IMR-90 (cell line): ENCODE measurements around the gene ZNF385C. TPM values are rescaled to one million over a fixed set of nuclear protein-coding genes. Genes with fewer than 3 reads are reported as not detected.
A peak's percentile ranks its signal among the peaks of the same experiment; 100 is the strongest.

ENCODE experiments used
- ATAC-seq: fragments of 200-7000 bp; cut with Tn5 transposase; 2 replicates; pipeline ENCODE4 v1.9.1; 2020; ENCODE audit warnings: low read depth, mild to moderate bottlenecking, moderate library complexity
- BruUV-seq: library from RNA; stranded (reverse); fragments of 400-500 nt; replicated peaks from 2 replicates; lab custom pipeline; 2021; lab: Mats Ljungman, UMichigan
- CTCF ChIA-PET: fragments of 300-600 bp; formaldehyde crosslinking; extraction: SDS; loops from one replicate; lab custom pipeline; 2021; ENCODE audit warnings: antibody characterized with exemption; lab: Yijun Ruan, JAX
- POLR2A ChIA-PET: fragments of 300-600 bp; sonication (Branson Sonifier 250); formaldehyde crosslinking; loops from one replicate; lab custom pipeline; 2022; ENCODE audit warnings: antibody characterized with exemption; ENCODE audit not compliant: unreplicated experiment; lab: Charles Lee
- DNase-seq: peaks from one replicate; pipeline ENCODE4 v3.0.0; 2013
- H2AFZ ChIP-seq: replicated peaks from 2 replicates; pipeline ENCODE3; 2013; ENCODE audit warnings: low read length, mild to moderate bottlenecking; ENCODE audit not compliant: poor library complexity
- H2AK5ac ChIP-seq: 2 replicates; pipeline ENCODE4 v1.6.1; 2013; ENCODE audit warnings: low read depth, low read length, inconsistent platforms
- H2AK9ac ChIP-seq: replicated peaks from 2 replicates; pipeline ENCODE3; 2013; ENCODE audit warnings: mild to moderate bottlenecking, low read depth, low read length, moderate library complexity; ENCODE audit not compliant: poor library complexity
- H2BK120ac ChIP-seq: 2 replicates; pipeline ENCODE4 v1.6.1; 2013; ENCODE audit warnings: low read depth, low read length, inconsistent platforms
- H2BK15ac ChIP-seq: 3 replicates; pipeline ENCODE4 v1.6.1; 2013; ENCODE audit warnings: low read depth, low read length, inconsistent platforms
- H2BK20ac ChIP-seq: 2 replicates; pipeline ENCODE4 v1.6.1; 2013; ENCODE audit warnings: low read depth, mild to moderate bottlenecking, inconsistent platforms, low read length, moderate library complexity
- H2BK5ac ChIP-seq: 2 replicates; pipeline ENCODE4 v1.6.1; 2013; ENCODE audit warnings: mild to moderate bottlenecking, low read depth, low read length, inconsistent platforms; ENCODE audit not compliant: poor library complexity, severe bottlenecking
- H3K14ac ChIP-seq: replicated peaks from 2 replicates; pipeline ENCODE4 v1.6.1; 2013; ENCODE audit warnings: low read depth, low read length, inconsistent platforms
- H3K18ac ChIP-seq: 2 replicates; pipeline ENCODE4 v1.6.1; 2013; ENCODE audit warnings: low read depth, low read length, control low read depth
- H3K23ac ChIP-seq: 2 replicates; pipeline ENCODE4 v1.6.1; 2013; ENCODE audit warnings: low read depth, low read length, inconsistent platforms
- H3K27ac ChIP-seq: 2 replicates; pipeline ENCODE4 v1.5.1; 2013; ENCODE audit warnings: mild to moderate bottlenecking, control low read depth, low read length; ENCODE audit not compliant: insufficient read depth
- H3K27me3 ChIP-seq: 2 replicates; pipeline ENCODE4 v1.6.1; 2013; ENCODE audit warnings: low read length; ENCODE audit not compliant: control insufficient read depth, insufficient read depth
- H3K36me3 ChIP-seq: 2 replicates; pipeline ENCODE4 v1.6.1; 2013; ENCODE audit warnings: low read length, mixed read lengths; ENCODE audit not compliant: control insufficient read depth, insufficient read depth
- H3K4ac ChIP-seq: 2 replicates; pipeline ENCODE4 v1.6.1; 2013; ENCODE audit warnings: low read depth, low read length, inconsistent platforms
- H3K4me1 ChIP-seq: 2 replicates; pipeline ENCODE4 v1.6.1; 2013; ENCODE audit warnings: low read length, mixed read lengths; ENCODE audit not compliant: control insufficient read depth, insufficient read depth
- H3K4me2 ChIP-seq: 2 replicates; pipeline ENCODE4 v1.6.1; 2013; ENCODE audit warnings: low read depth, mild to moderate bottlenecking, control low read depth, low read length, moderate library complexity
- H3K4me3 ChIP-seq: 2 replicates; pipeline ENCODE4 v1.5.1; 2013; ENCODE audit warnings: low read depth, mild to moderate bottlenecking, control low read depth, low read length, moderate library complexity; ENCODE audit not compliant: insufficient read depth
- H3K56ac ChIP-seq: 2 replicates; pipeline ENCODE4 v1.6.1; 2013; ENCODE audit warnings: low read length, inconsistent platforms; ENCODE audit not compliant: insufficient read depth; ENCODE audit errors: extremely low read depth
- H3K79me1 ChIP-seq, 2 experiments: 2 replicates each; pipeline ENCODE4 v1.6.1; 2013; ENCODE audit warnings: low read length in 2 of 2, inconsistent platforms in 1 of 2, low read depth in 1 of 2
- H3K9ac ChIP-seq: 2 replicates; pipeline ENCODE4 v1.6.1; 2013; ENCODE audit warnings: low read depth, low read length, control low read depth
- H3K9me1 ChIP-seq: 2 replicates; pipeline ENCODE4 v1.6.1; 2013; ENCODE audit warnings: low read length, inconsistent platforms; ENCODE audit not compliant: insufficient read depth
- H3K9me3 ChIP-seq: 2 replicates; pipeline ENCODE4 v1.6.1; 2013; ENCODE audit warnings: low read length; ENCODE audit not compliant: control insufficient read depth, insufficient read depth
- H4K20me1 ChIP-seq: 2 replicates; pipeline ENCODE4 v1.6.1; 2013; ENCODE audit warnings: low read length, inconsistent platforms; ENCODE audit not compliant: insufficient read depth
- H4K5ac ChIP-seq: 2 replicates; pipeline ENCODE4 v1.6.1; 2013; ENCODE audit warnings: mild to moderate bottlenecking, low read depth, low read length, control low read depth
- H4K8ac ChIP-seq, 2 experiments: 2 replicates each; pipeline ENCODE4 v1.6.1; 2013; ENCODE audit warnings: low read depth in 2 of 2, low read length in 2 of 2, control low read depth in 1 of 2, inconsistent platforms in 1 of 2
- H4K91ac ChIP-seq: 2 replicates; pipeline ENCODE4 v1.6.1; 2013; ENCODE audit warnings: low read depth, low read length, inconsistent platforms; ENCODE audit not compliant: insufficient read depth
- SMC3 ChIP-seq: fragments of 150-350 bp; IDR thresholded peaks from 2 replicates; pipeline ENCODE4 v1.6.1; 2016; ENCODE audit warnings: low read depth, mild to moderate bottlenecking, antibody characterized with exemption, low read length, moderate library complexity
- WGBS, 2 experiments: methylation state at CpG; one replicate each; pipeline versions ENCODE4 v1.1.5 to v1.1.7; 2013; ENCODE audit warnings: missing lambda C conversion rate in 2 of 2; ENCODE audit not compliant: insufficient read length in 1 of 2; ENCODE audit errors: extremely low coverage in 2 of 2; 5-methylcytosine and 5-hydroxymethylcytosine counted together
- dilution Hi-C: fragments of 300-500 bp; cut with HindIII; formaldehyde crosslinking; loops from one replicate; pipeline ENCODE4 v1.14.3; 2018; ENCODE audit warnings: low sequenced_read_pairs; ENCODE audit not compliant: unreplicated experiment
- in situ Hi-C: fragments of 300-500 bp; cut with MboI; formaldehyde crosslinking; loops from 3 replicates; pipeline ENCODE4 v1.14.3; 2019; ENCODE audit warnings: low sequenced_read_pairs, inconsistent platforms, mixed read lengths
- intact Hi-C: fragments of 100-400 bp; cut with micrococcal nuclease; formaldehyde crosslinking; loops from 2 replicates; pipeline ENCODE4 v1.10.0; 2022
- polyA plus RNA-seq, 3 experiments: library from polyadenylated mRNA; depleted of rRNA; stranded (reverse); fragments of >200 nt; gene quantifications; 2 replicates each; pipeline ENCODE4 v1.2.3, GENCODE V29; 2012; ENCODE audit warnings: low replicate concordance in 1 of 3
- total RNA-seq: library from RNA; depleted of rRNA; stranded (reverse); fragments of >200 nt; gene quantifications from 2 replicates; pipeline ENCODE4 v1.2.3, GENCODE V29; 2012

The ZNF385C gene
- total and polyA plus RNA-seq, 2 of the 4 experiments (the other 2 are of a cell fraction): not detected

GRCh38 chr17:42141382-42141781 is 43.1 kb upstream of the ZNF385C start:
- Histone ChIP-seq H3K36me3 (peaks cover 15% of the 10 kb centered on the region), H3K18ac (no peak overlapping the region; the same call in 1 of the 2 replicates), H2AFZ (no peak overlapping the region), H3K4ac (peak overlapping the region; percentile 70), H3K9ac (no peak overlapping the region), H3K56ac (no peak overlapping the region), H4K20me1 (peaks cover 67% of the 10 kb centered on the region), H2AK5ac (peak overlapping the region; percentile 86), H3K9me1 (peaks cover 42% of the 10 kb centered on the region), H2BK15ac (no peak overlapping the region), H2BK20ac (peak overlapping the region; percentile 16; the same call in 1 of the 2 replicates), H3K23ac (peak overlapping the region; percentile 60), H3K4me2 (no peak overlapping the region), H3K14ac (peak overlapping the region; percentile 82), H4K91ac (no peak overlapping the region), H3K27ac (0 out of 2 replicates have a peak overlapping the region, but pooled peaks have one; percentile 17), H4K8ac (peak overlapping the region in 1 of 2 experiments; percentile 26; a peak in 1 of 4 replicates), H3K9me3 (no peaks in the 10 kb centered on the region), H3K27me3 (no peaks in the 10 kb centered on the region), H2BK120ac (peak overlapping the region; percentile 42; the same call in 1 of the 2 replicates), H2AK9ac (peak overlapping the region; percentile 71), H3K4me3 (no peak overlapping the region), H3K4me1 (peaks cover 26% of the 10 kb centered on the region), H4K5ac (no peak overlapping the region), H2BK5ac (peak overlapping the region; percentile 87), H3K79me1 (peaks cover 18 to 73% of the 10 kb centered on the region in 2 experiments)
- dilution Hi-C loops: no loop called here
- DNase-seq: no peak
- in situ Hi-C loops: no loop called here
- intact Hi-C loops: no loop called here
- 82% methylated on average over 4 of the region's 8 CpGs; no CpG with 5 or more reads in 1 of the 2 experiments for WGBS, 2 experiments
- CTCF ChIA-PET: interaction anchor here (0.7 kb wide), 1 partner anchor 362 kb away, joined by 4 read pairs; no protein-coding TSS in a partner anchor
- no peak for ATAC-seq
- no TSS peak for BruUV-seq
- TF ChIP-seq SMC3: no peak
- POLR2A ChIA-PET: no interaction called here
